GM12878 (cell line): ENCODE measurements around the gene ATP6V0C. TPM values are rescaled to one million over a fixed set of nuclear protein-coding genes. Genes with fewer than 3 reads are reported as not detected.

Source experiments
- ATAC-seq: fragments of 200-7000 bp; cut with Tn5 transposase; 3 replicates; pipeline ENCODE4 v1.9.1; 2020; ENCODE audit warnings: mild to moderate bottlenecking, moderate library complexity
- BruUV-seq: library from RNA; stranded (reverse); fragments of 400-500 nt; replicated peaks from 2 replicates; lab custom pipeline; 2021; lab: Mats Ljungman, UMichigan
- CTCF ChIA-PET: fragments of 300-600 bp; sonication (Branson Sonifier 250); formaldehyde crosslinking; extraction: SDS; loops from one replicate; lab custom pipeline; 2021; ENCODE audit warnings: inconsistent platforms; lab: Yijun Ruan, JAX
- POLR2A ChIA-PET: fragments of 350-600 bp; formaldehyde crosslinking; extraction: SDS; loops from one replicate; lab custom pipeline; 2021; ENCODE audit warnings: inconsistent platforms; lab: Charles Lee
- RAD21 ChIA-PET: fragments of 300-600 bp; sonication (Branson Sonifier 250); formaldehyde crosslinking; loops from one replicate; lab custom pipeline; 2023; ENCODE audit warnings: antibody characterized with exemption; ENCODE audit not compliant: unreplicated experiment; lab: Charles Lee
- SMC1A ChIA-PET: fragments of 300-600 bp; sonication (Branson Sonifier 250); formaldehyde crosslinking; loops from one replicate; lab custom pipeline; 2023; ENCODE audit not compliant: unreplicated experiment, uncharacterized antibody; lab: Charles Lee
- DNase-seq: peaks from one replicate; pipeline ENCODE4 v3.0.0-alpha.2; 2011; ENCODE audit warnings: low read depth, low spot score
- FAIRE-seq: peaks from 3 replicates; lab custom pipeline; 2011; peaks lifted over from hg19 to GRCh38; lab: Jason Lieb, UNC
- H2AFZ ChIP-seq: 2 replicates; pipeline ENCODE4 v1.6.0; 2011; ENCODE audit warnings: low read depth, low read length, control low read depth; ENCODE audit not compliant: control insufficient read depth
- H3K27ac ChIP-seq: 2 replicates; pipeline ENCODE4 v1.5.1; 2011; ENCODE audit warnings: control low read depth; ENCODE audit not compliant: control insufficient read depth, insufficient read depth
- H3K27me3 ChIP-seq, 2 experiments: replicated peaks in 1 of 2; 2 replicates each; pipeline versions ENCODE4 v1.6.0 to v1.6.1; 2011; ENCODE audit warnings: low read length in 1 of 2; ENCODE audit not compliant: control insufficient read depth in 2 of 2, insufficient read depth in 2 of 2
- H3K36me3 ChIP-seq, 2 experiments: 2 replicates each; pipeline ENCODE4 v1.5.1; 2011; ENCODE audit warnings: low read length in 1 of 2; ENCODE audit not compliant: control insufficient read depth in 2 of 2, insufficient read depth in 2 of 2
- H3K4me1 ChIP-seq: 2 replicates; pipeline ENCODE4 v1.6.1; 2011; ENCODE audit warnings: mild to moderate bottlenecking, low read length, moderate library complexity, mixed read lengths; ENCODE audit not compliant: control insufficient read depth, insufficient read depth
- H3K4me2 ChIP-seq: 2 replicates; pipeline ENCODE4 v1.6.0; 2011; ENCODE audit warnings: control low read depth; ENCODE audit not compliant: control insufficient read depth, insufficient read depth
- H3K4me3 ChIP-seq: fragments of 200-600 bp; sonication (generic); 2 replicates; pipeline ENCODE4 v1.5.1; 2016
- H3K79me2 ChIP-seq: 2 replicates; pipeline ENCODE4 v1.6.0; 2011; ENCODE audit warnings: low read length; ENCODE audit not compliant: control insufficient read depth, insufficient read depth
- H3K9ac ChIP-seq: 2 replicates; pipeline ENCODE4 v1.8.0; 2011; ENCODE audit warnings: low read length, control low read depth, mixed read lengths; ENCODE audit not compliant: control insufficient read depth, insufficient read depth
- H3K9me3 ChIP-seq: replicated peaks from 3 replicates; pipeline ENCODE4 v1.5.1; 2011; ENCODE audit warnings: mild to moderate bottlenecking, low read length; ENCODE audit not compliant: control insufficient read depth, insufficient read depth
- H4K20me1 ChIP-seq: 2 replicates; pipeline ENCODE4 v1.6.0; 2011; ENCODE audit not compliant: control insufficient read depth, insufficient read depth
- E2F4 ChIP-seq: IDR thresholded peaks from 2 replicates; pipeline ENCODE4 v1.6.1; 2012; ENCODE audit warnings: low read depth, low read length, improper control_type of control experiment
- PAX5 ChIP-seq: IDR thresholded peaks from 2 replicates; pipeline ENCODE4 v1.6.1; 2011; ENCODE audit warnings: low read depth, low read length, borderline replicate concordance
- SMC3 ChIP-seq: IDR thresholded peaks from 2 replicates; pipeline ENCODE4 v1.6.1; 2011; ENCODE audit warnings: low read length, improper control_type of control experiment, borderline replicate concordance
- ZBTB11 ChIP-seq: fragments of 450-650 bp; formaldehyde crosslinking; IDR thresholded peaks from 2 replicates; pipeline ENCODE4 v1.5.0; 2022; ENCODE audit warnings: mild to moderate bottlenecking, missing genetic modification characterization
- WGBS: methylation state at CpG from one replicate; pipeline ENCODE4 v1.1.6; 2016; ENCODE audit warnings: low lambda C conversion rate; ENCODE audit not compliant: insufficient replicate concordance, insufficient coverage; ENCODE audit errors: missing lambda C conversion rate; 5-methylcytosine and 5-hydroxymethylcytosine counted together
- in situ Hi-C: fragments of 300-500 bp; cut with MboI; formaldehyde crosslinking; loops from 9 replicates; pipeline ENCODE4 v1.14.3; 2018; ENCODE audit warnings: mixed read lengths
- intact Hi-C: fragments of 100-400 bp; cut with micrococcal nuclease; formaldehyde crosslinking; loops from one replicate; pipeline ENCODE4 v1.14.2; 2022; ENCODE audit not compliant: unreplicated experiment
- polyA plus RNA-seq, 11 experiments: library from polyadenylated mRNA; depleted of rRNA in 4 of 11; unstranded in 6 of 11; stranded (reverse) in 5 of 11; fragments of >200 nt; fragmentation: Nextera tagmentation in 4 of 11; fragmentation: Illumina TruSeq in 1 of 11; extraction: Ambion mirVana in 4 of 11; extraction: Trizol in 1 of 11; gene quantifications; 1 replicate in 1 of 11; 2 replicates in 10 of 11; pipeline versions ENCODE4 v1.2.1 to v1.2.3, GENCODE V29; 2011 to 2016; ENCODE audit warnings: inconsistent platforms in 2 of 11, missing spikeins in 2 of 11, low read depth in 1 of 11
- total RNA-seq, 4 experiments: library from RNA; depleted of rRNA in 3 of 4; stranded (reverse); fragments of >200 nt in 3 of 4; fragmentation: Illumina TruSeq in 1 of 4; extraction: Trizol in 1 of 4; gene quantifications; 2 replicates each; pipeline versions ENCODE4 v1.2.1 to v1.2.3, GENCODE V29; 2013 to 2021
- TF ChIP-seq, protein P1 (sequence below): fragments of 150-350 bp; IDR thresholded peaks from 2 replicates; pipeline ENCODE4 v1.6.1; 2014; ENCODE audit warnings: mild to moderate bottlenecking, low read depth, low read length

ATP6V0C gene
- total and polyA plus RNA-seq, 10 of the 15 experiments (the other 5 are each of a cell fraction or from before 2014, with no cell fraction given), result 2.4 to 135 (median 18.4) TPM

DNA sequence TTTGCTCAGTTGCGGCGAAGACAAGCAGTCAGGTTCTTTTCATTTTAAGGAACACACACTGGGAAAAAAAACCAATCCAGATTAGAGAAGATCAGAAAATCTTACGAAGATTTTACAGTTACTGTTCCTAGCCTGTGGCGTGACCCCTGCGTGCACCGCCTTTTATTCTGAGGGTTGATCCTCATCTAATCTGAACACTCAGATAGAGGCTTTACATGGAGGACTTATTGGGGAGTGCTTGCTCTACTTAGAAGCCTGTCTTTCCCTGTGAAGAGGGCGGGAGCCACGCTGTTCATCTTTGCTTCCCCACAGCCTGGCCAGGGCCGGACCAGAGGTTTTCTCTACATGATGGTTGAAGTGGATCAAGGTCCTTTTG lies 37.4 kb upstream of the ATP6V0C start:
- BruUV-seq, result no TSS peak
- ATAC-seq (no peak), DNase-seq (no peak), FAIRE-seq (no peak)
- ChIA-PET CTCF (interaction anchor here (2.3 kb wide), 1 partner anchor 11 kb away, joined by 10 read pairs; no protein-coding TSS in a partner anchor), SMC1A (no interaction called here), RAD21 (no interaction called here), POLR2A (no interaction called here)
- Histone ChIP-seq H3K27ac (no peak overlapping the region), H3K9me3 (no peaks in the 10 kb centered on the region), H3K4me1 (peaks cover 12% of the 10 kb centered on the region), H3K27me3 (no peaks in the 10 kb centered on the region), H4K20me1 (no peaks in the 10 kb centered on the region), H3K36me3 (no peaks in the 10 kb centered on the region), H3K79me2 (no peaks in the 10 kb centered on the region), H3K4me3 (no peak overlapping the region), H2AFZ (no peak overlapping the region), H3K9ac (no peak overlapping the region), H3K4me2 (no peak overlapping the region)
- TF ChIP-seq ZBTB11 (CRISPR knock-in tag), result no peak
- TF ChIP-seq E2F4, result no peak
- TF ChIP-seq, protein P1, sequence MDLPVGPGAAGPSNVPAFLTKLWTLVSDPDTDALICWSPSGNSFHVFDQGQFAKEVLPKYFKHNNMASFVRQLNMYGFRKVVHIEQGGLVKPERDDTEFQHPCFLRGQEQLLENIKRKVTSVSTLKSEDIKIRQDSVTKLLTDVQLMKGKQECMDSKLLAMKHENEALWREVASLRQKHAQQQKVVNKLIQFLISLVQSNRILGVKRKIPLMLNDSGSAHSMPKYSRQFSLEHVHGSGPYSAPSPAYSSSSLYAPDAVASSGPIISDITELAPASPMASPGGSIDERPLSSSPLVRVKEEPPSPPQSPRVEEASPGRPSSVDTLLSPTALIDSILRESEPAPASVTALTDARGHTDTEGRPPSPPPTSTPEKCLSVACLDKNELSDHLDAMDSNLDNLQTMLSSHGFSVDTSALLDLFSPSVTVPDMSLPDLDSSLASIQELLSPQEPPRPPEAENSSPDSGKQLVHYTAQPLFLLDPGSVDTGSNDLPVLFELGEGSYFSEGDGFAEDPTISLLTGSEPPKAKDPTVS, result no peak
- TF ChIP-seq PAX5, result no peak
- TF ChIP-seq SMC3, result no peak
- in situ Hi-C loops, result no loop called here
- intact Hi-C loops, result no loop called here
- WGBS, result 99% methylated on average over 9 of the region's 9 CpGs
